Stimulated activated naive B cell treated with anti-CD40 and anti-IgM and Interleukin-4, amounts not matched to agents 10 μg/mL and 1 μg/mL and 100 μg/mL, for 72 hours (primary cell): ENCODE results near the gene PXDN.
"Not testable (repeated sequence)": the region's sequence is repeated elsewhere in the genome, so short reads cannot be mapped to it uniquely, and the experiment has no call there.

ENCODE experiments used
- ATAC-seq, 2 donors: fragments of 150-1000 bp; cut with Tn5 transposase; replicated peaks; 2 replicates each; pipeline ENCODE4 v1.10.0; 2021; ENCODE audit warnings: moderate library complexity in 1 of 2
- DNase-seq: peaks from one replicate; pipeline ENCODE4 v3.0.0; 2021
- H3K27ac Mint-ChIP-seq: one replicate; pipeline ENCODE4 v1.8.0; 2022; ENCODE audit warnings: mild to moderate bottlenecking, mixed read lengths
- H3K27me3 Mint-ChIP-seq, 2 donors: one replicate each; pipeline ENCODE4 v1.8.0; 2022; ENCODE audit warnings: mixed read lengths in 2 of 2
- H3K36me3 Mint-ChIP-seq, 2 donors: one replicate each; pipeline ENCODE4 v1.8.0; 2022; ENCODE audit warnings: mixed read lengths in 2 of 2, mild to moderate bottlenecking in 1 of 2
- H3K4me1 Mint-ChIP-seq, 2 donors: one replicate each; pipeline ENCODE4 v1.8.0; 2022; ENCODE audit warnings: mixed read lengths in 2 of 2, mild to moderate bottlenecking in 1 of 2
- H3K4me3 Mint-ChIP-seq, 2 donors: one replicate each; pipeline ENCODE4 v1.8.0; 2022; ENCODE audit warnings: mild to moderate bottlenecking in 2 of 2, mixed read lengths in 2 of 2, moderate library complexity in 1 of 2
- H3K9me3 Mint-ChIP-seq, 2 donors: one replicate each; pipeline ENCODE4 v1.8.0; 2022; ENCODE audit warnings: mixed read lengths in 2 of 2, mild to moderate bottlenecking in 1 of 2

PXDN gene

DNA sequence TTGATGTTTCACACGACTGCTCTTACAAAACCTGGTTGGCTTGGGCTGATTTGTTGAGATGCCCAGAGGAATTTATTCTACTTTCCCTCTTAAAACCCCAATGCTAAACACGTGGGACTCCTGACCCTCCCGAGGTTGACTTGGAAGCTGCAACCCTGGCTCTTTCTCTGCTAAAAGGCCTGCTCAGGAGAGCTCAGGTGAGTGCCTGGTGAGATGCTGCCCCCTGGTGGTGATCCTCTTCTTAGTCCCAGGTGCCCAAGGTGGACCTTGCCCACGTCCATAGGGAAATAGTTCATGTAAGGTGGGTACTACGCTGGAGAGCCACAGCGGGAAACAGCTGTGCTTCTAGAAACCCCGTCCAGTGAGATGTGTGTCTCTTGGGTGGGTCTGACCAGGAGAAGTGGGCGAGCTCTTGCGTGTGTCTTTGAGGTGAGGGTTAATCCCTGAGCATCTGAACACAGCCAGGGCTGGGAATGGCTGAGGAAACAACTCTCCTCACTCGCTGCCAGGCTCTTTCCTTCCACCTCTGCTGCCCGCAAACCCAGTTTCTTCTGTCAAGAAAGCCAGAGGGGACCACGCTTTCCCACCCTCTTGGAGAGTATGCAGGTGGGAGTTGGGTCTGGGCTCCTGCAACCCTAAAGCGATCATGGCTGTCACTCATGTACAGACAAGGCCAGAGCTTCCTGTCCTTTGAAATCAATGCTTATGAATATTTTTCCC lies 25.5 kb upstream of the PXDN start:
- DNase-seq (peak; percentile 26), ATAC-seq (peak; percentile 76 to 81)
- Mint-ChIP-seq H3K27ac (no peak overlapping the region), H3K27me3 (peaks cover 7 to 25% of the 10 kb centered on the region in 2 donors), H3K36me3 (peaks cover 0 to 2% of the 10 kb centered on the region in 2 donors), H3K4me3 (no peak overlapping the region), H3K9me3 (peaks cover 0 to 2% of the 10 kb centered on the region in 2 donors), H3K4me1 (peaks cover 5 to 6% of the 10 kb centered on the region in 2 donors)

- no peak for ATAC-seq
- H3K36me3 Mint-ChIP-seq: peaks cover 0 to 2% of the 10 kb centered on the region in 2 donors
- DNase-seq: no peak
- peaks cover 10 to 28% of the 10 kb centered on the region in 2 donors for H3K27me3 Mint-ChIP-seq
- peaks cover 0 to 3% of the 10 kb centered on the region in 2 donors for H3K9me3 Mint-ChIP-seq
- H3K4me1 Mint-ChIP-seq: peaks cover 5 to 6% of the 10 kb centered on the region in 2 donors
- no peak overlapping the region for H3K27ac Mint-ChIP-seq
- H3K4me3 Mint-ChIP-seq: no peak overlapping the region
Observed at GRCh38 chr2:1767939-1768691, 23.8 kb upstream of the PXDN start.

GRCh38 chr2:1766851-1767811 lies 22.8 kb upstream of the PXDN start:
- ATAC-seq (no peak), DNase-seq (no peak)
- H3K27me3 Mint-ChIP-seq: peaks cover 10 to 36% of the 10 kb centered on the region in 2 donors

DNA sequence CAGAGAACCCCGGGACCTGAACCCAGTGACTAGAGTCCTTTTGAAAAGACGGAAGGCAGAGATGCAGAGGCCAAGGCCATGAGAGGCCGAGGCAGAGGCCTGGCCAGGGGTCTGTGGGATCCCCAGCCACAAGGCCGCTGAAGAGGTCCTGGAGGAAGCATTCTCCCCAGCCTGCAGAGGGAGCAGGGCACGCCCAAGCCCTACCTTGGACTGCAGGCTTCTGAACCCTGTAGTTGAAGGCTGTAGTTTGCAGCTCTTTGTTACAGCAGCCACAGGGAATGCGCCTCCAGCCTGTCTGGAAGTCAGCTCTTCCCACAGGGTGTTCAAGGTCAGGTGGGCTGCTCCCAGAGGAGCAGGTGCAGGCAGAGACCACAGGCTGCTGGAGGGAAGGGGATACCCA lies 22.1 kb upstream of the PXDN start:
- H3K27me3 Mint-ChIP-seq: peaks cover 13 to 36% of the 10 kb centered on the region in 2 donors
- H3K4me3 Mint-ChIP-seq: no peak overlapping the region
- ATAC-seq (no peak), DNase-seq (no peak)
- H3K36me3 Mint-ChIP-seq: peaks cover 0 to 2% of the 10 kb centered on the region in 2 donors
- peaks cover 0 to 3% of the 10 kb centered on the region in 2 donors for H3K9me3 Mint-ChIP-seq
- H3K27ac Mint-ChIP-seq: no peak overlapping the region
- H3K4me1 Mint-ChIP-seq: peaks cover 5 to 6% of the 10 kb centered on the region in 2 donors

More at GRCh38 chr2:1766851-1767811, 22.8 kb upstream of the PXDN start:
- Mint-ChIP-seq H3K4me3 (no peak overlapping the region), H3K4me1 (peaks cover 5 to 6% of the 10 kb centered on the region in 2 donors), H3K9me3 (peaks cover 0 to 3% of the 10 kb centered on the region in 2 donors), H3K36me3 (peaks cover 0 to 2% of the 10 kb centered on the region in 2 donors), H3K27ac (no peak overlapping the region)

GRCh38 chr2:1765201-1765600 lies 20.9 kb upstream of the PXDN start:
- peaks cover 18 to 42% of the 10 kb centered on the region in 2 donors for H3K27me3 Mint-ChIP-seq
- not testable (repeated sequence) for DNase-seq, H3K4me3 Mint-ChIP-seq, H3K4me1 Mint-ChIP-seq, H3K27ac Mint-ChIP-seq, H3K36me3 Mint-ChIP-seq, H3K9me3 Mint-ChIP-seq, ATAC-seq

DNA sequence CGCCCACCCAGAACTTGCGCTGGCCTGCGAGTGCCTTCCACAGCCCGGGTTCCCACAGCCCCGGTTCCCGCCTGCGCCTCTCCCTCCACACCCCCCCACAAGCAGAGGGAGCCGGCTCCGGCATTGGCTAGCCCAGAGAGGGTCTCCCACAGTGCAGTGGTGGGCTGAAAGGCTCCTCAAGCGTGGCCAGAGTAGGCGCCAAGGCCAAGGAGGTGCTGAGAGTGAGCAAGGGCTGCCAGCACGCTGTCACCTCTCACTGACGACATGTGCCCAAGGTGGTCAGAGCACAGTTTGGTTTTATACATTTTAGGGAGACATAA lies 15.3 kb upstream of the PXDN start:
- peaks cover 4 to 7% of the 10 kb centered on the region in 2 donors for H3K36me3 Mint-ChIP-seq

DNA sequence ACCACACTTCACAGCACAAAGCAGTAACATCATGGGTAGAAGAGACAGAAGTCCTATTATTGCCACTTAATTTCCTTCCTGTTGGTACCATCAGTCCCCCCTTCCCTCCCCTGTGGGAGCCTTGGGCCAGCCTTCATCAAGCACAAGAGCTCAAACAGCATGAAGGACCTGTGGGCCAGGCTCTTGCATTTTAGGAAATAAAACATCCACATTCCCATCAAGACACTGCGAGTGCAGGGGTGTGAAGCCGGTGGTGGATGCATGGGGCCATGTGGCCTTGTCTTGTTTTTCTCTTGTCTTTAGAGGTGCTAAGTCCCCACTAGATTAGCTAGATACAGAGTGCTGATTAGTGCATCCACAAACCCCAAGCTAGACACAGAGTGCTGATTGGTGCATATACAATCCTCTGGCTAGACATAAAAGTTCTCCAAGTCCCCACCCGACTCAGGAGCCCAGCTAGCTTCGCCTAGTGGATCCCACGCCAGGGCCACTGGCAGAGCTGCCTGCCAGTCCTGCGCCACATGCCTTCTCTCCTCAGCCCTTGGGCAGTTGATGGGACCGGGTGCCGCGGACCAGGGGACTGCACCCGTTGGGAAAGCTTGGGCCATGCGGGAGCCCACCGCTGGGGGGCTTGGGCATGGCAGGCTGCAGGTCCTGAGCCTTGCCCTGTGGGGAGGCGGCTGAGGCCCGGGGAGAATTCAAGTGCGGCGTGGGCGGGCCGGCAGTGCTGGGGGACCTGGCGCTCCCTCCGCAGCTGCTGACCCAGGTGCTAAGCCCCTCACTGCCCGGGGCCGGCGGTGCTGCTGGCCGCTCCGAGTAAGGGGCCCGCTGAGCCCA lies 14.7 kb upstream of the PXDN start:
- peaks cover 29 to 31% of the 10 kb centered on the region in 2 donors for H3K27me3 Mint-ChIP-seq
- DNase-seq (no peak), ATAC-seq (no peak)
- no peak overlapping the region for H3K27ac Mint-ChIP-seq
- H3K4me3 Mint-ChIP-seq: no peak overlapping the region
- H3K36me3 Mint-ChIP-seq: peaks cover 8 to 13% of the 10 kb centered on the region in 2 donors
- H3K9me3 Mint-ChIP-seq: peaks cover 12 to 18% of the 10 kb centered on the region in 2 donors
- H3K4me1 Mint-ChIP-seq: no peaks in the 10 kb centered on the region

More for the DNA sequence above, 15.3 kb upstream of the PXDN start:
- ATAC-seq: no peak
- Mint-ChIP-seq H3K4me3 (no peak overlapping the region), H3K4me1 (no peaks in the 10 kb centered on the region), H3K27me3 (peaks cover 29 to 33% of the 10 kb centered on the region in 2 donors), H3K27ac (no peak overlapping the region), H3K9me3 (peaks cover 7 to 13% of the 10 kb centered on the region in 2 donors)
- no peak for DNase-seq

- ATAC-seq (no peak), DNase-seq (no peak)
- no peaks in the 10 kb centered on the region for H3K4me1 Mint-ChIP-seq
- H3K27ac Mint-ChIP-seq: no peak overlapping the region
- peaks cover 27 to 29% of the 10 kb centered on the region in 2 donors for H3K27me3 Mint-ChIP-seq
- H3K9me3 Mint-ChIP-seq: peaks cover 12 to 23% of the 10 kb centered on the region in 2 donors
- H3K36me3 Mint-ChIP-seq: peaks cover 8 to 13% of the 10 kb centered on the region in 2 donors
- no peak overlapping the region for H3K4me3 Mint-ChIP-seq
Observed at GRCh38 chr2:1758171-1758570, 13.9 kb upstream of the PXDN start.

- H3K4me1 Mint-ChIP-seq: no peaks in the 10 kb centered on the region
- peaks cover 8 to 13% of the 10 kb centered on the region in 2 donors for H3K36me3 Mint-ChIP-seq
- H3K27me3 Mint-ChIP-seq: peaks cover 21 to 29% of the 10 kb centered on the region in 2 donors
- no peak for DNase-seq
- H3K27ac Mint-ChIP-seq: no peak overlapping the region
- ATAC-seq: no peak
- H3K4me3 Mint-ChIP-seq: no peak overlapping the region
- H3K9me3 Mint-ChIP-seq: peaks cover 12 to 25% of the 10 kb centered on the region in 2 donors
Observed at GRCh38 chr2:1757567-1757966, 13.3 kb upstream of the PXDN start.

GRCh38 chr2:1757146-1757545 lies 12.8 kb upstream of the PXDN start:
- not testable (repeated sequence) for H3K4me1 Mint-ChIP-seq, ATAC-seq, DNase-seq, H3K27ac Mint-ChIP-seq, H3K4me3 Mint-ChIP-seq
- Mint-ChIP-seq H3K9me3 (peaks cover 12 to 25% of the 10 kb centered on the region in 2 donors), H3K27me3 (peaks cover 19 to 30% of the 10 kb centered on the region in 2 donors), H3K36me3 (peaks cover 8 to 13% of the 10 kb centered on the region in 2 donors)

DNA sequence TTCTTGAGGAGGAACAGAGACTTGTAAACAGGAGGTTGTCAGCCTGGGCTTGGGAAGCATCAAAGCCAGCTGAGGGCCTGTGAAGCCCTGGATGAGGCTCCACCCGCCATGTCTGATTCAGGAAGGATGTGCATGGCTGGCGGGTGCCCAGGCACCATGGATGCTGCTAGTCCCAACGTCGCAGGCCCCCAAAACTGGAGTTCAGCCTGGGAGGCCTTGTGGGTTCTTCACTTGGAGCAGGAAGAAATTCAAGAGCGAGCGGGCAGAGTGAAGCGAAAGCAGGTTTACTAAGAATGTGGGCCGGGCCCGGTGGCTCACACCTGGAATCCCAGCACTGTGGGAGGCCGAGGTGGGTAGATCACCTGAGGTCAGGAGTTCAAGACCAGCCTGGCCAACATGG lies 12.1 kb upstream of the PXDN start:
- no peak for DNase-seq
- H3K27me3 Mint-ChIP-seq: peaks cover 25 to 32% of the 10 kb centered on the region in 2 donors
- ATAC-seq: no peak
- peaks cover 8 to 13% of the 10 kb centered on the region in 2 donors for H3K36me3 Mint-ChIP-seq
- H3K27ac Mint-ChIP-seq: no peak overlapping the region
- peaks cover 12 to 25% of the 10 kb centered on the region in 2 donors for H3K9me3 Mint-ChIP-seq
- H3K4me1 Mint-ChIP-seq: no peaks in the 10 kb centered on the region
- H3K4me3 Mint-ChIP-seq: no peak overlapping the region

DNA sequence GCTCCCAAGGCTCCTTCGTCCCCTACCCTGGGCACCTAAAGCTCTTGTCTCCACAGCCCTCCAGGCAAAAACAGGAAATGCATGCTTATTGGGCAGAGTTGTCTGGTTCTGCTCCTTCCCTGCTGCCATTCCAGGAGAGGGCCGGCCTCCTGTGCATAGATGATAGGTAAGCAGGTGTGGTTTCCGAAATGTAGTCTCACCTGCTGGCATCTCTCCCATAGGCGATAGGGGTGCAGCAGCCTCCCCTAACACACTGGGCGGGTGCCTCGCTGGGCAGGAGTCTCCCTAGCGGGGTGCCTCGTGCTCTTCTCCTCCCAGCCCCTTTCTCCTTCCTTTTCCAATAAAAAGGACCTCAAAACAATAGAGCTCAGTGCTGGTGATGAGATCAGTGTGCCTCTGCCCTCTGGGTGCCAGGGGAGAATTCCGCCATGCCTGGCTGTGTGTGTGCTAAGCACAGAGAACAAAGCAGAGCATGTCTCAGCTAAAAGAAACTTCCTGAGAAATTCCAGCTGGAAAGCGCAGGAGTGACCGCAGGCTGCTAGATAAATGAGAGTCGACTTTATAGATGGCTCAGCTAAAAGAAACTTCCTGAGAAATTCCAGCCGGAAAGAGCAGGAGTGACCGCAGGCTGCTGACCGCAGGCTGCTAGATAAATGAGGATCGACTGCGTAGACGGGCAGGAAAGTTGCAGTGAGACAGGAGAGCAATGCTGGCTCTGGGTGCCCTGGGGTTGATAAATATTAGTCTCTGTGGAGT lies 11.3 kb upstream of the PXDN start:
- DNase-seq (no peak), ATAC-seq (no peak)
- H3K36me3 Mint-ChIP-seq: peaks cover 8 to 13% of the 10 kb centered on the region in 2 donors
- no peak overlapping the region for H3K4me3 Mint-ChIP-seq
- H3K27me3 Mint-ChIP-seq: peaks cover 27 to 36% of the 10 kb centered on the region in 2 donors
- H3K4me1 Mint-ChIP-seq: peaks cover 0 to 2% of the 10 kb centered on the region in 2 donors
- peaks cover 12 to 25% of the 10 kb centered on the region in 2 donors for H3K9me3 Mint-ChIP-seq
- no peak overlapping the region for H3K27ac Mint-ChIP-seq
